ENCODE measurements around the gene NDRG2. TPM values are rescaled to one million over a fixed set of nuclear protein-coding genes. Genes with fewer than 3 reads are reported as not detected.
A peak's percentile ranks its signal among the peaks of the same experiment; 100 is the strongest.
"Not testable (repeated sequence)": the region's sequence is repeated elsewhere in the genome, so short reads cannot be mapped to it uniquely, and the experiment has no call there.

The NDRG2 gene
- total RNA-seq, 2 donors from 2014 or later: 136 to 171 TPM

- no peak overlapping the region for H3K9ac ChIP-seq (ENCODE audit: low read depth in 2 of 2, low read length in 2 of 2)
- intact Hi-C loops (cut with DNase I): no loop called here
- DNase-seq: no peak
- H3K27ac ChIP-seq: peak overlapping the region; percentile 85
- H3K4me3 ChIP-seq: peak overlapping the region; percentile 84
- no peak for TF ChIP-seq CTCF (IDR thresholded peaks at IDR 0.05)
- peaks cover 3% of the 10 kb centered on the region for H3K36me3 ChIP-seq
- no peaks in the 10 kb centered on the region for H3K27me3 ChIP-seq
- H3K9me3 ChIP-seq: no peaks in the 10 kb centered on the region
- peaks cover 17% of the 10 kb centered on the region for H3K4me1 ChIP-seq
These were observed 35.4 kb downstream of the NDRG2 start for GRCh38 chr14:20989471-20989786.

- peaks cover 17% of the 10 kb centered on the region for H3K4me1 ChIP-seq
These were observed 36.0 kb downstream of the NDRG2 start for GRCh38 chr14:20988717-20989470.

GRCh38 chr14:20986811-20987210, 38.0 kb downstream of the NDRG2 start:
- Histone ChIP-seq H3K4me3 (no peak overlapping the region), H3K9ac (ENCODE audit: low read depth in 2 of 2, low read length in 2 of 2) (no peak overlapping the region), H3K27ac (no peak overlapping the region), H3K27me3 (no peaks in the 10 kb centered on the region), H3K9me3 (no peaks in the 10 kb centered on the region), H3K36me3 (no peaks in the 10 kb centered on the region), H3K4me1 (peaks cover 16% of the 10 kb centered on the region)
- DNase-seq: no peak
- no peak for TF ChIP-seq CTCF (IDR thresholded peaks at IDR 0.05)
- intact Hi-C loops (cut with DNase I): no loop called here

More at GRCh38 chr14:20988717-20989470, 36.0 kb downstream of the NDRG2 start:
- DNase-seq: no peak
- no peak for TF ChIP-seq CTCF (IDR thresholded peaks at IDR 0.05)
- Histone ChIP-seq H3K36me3 (no peaks in the 10 kb centered on the region), H3K27me3 (no peaks in the 10 kb centered on the region), H3K4me3 (peak overlapping the region; percentile 84), H3K9ac (ENCODE audit: low read depth in 2 of 2, low read length in 2 of 2) (peak overlapping the region in 1 of 2 donors; percentile 35), H3K27ac (peak overlapping the region; percentile 85), H3K9me3 (no peaks in the 10 kb centered on the region)
- intact Hi-C loops (cut with DNase I): no loop called here

- H3K9ac ChIP-seq (ENCODE audit: low read depth in 2 of 2, low read length in 2 of 2); H3K36me3 ChIP-seq: not testable (repeated sequence)
These were observed 39.2 kb downstream of the NDRG2 start for GRCh38 chr14:20985650-20986049.

GRCh38 chr14:20982646-20983369, 42.1 kb downstream of the NDRG2 start:
- TF ChIP-seq CTCF (IDR thresholded peaks at IDR 0.05): no peak
- intact Hi-C loops (cut with DNase I): no loop called here
- no peak for DNase-seq
- Histone ChIP-seq H3K4me1 (no peaks in the 10 kb centered on the region), H3K9me3 (no peaks in the 10 kb centered on the region), H3K9ac (ENCODE audit: low read depth in 2 of 2, low read length in 2 of 2) (no peak overlapping the region), H3K36me3 (no peaks in the 10 kb centered on the region), H3K4me3 (no peak overlapping the region), H3K27me3 (no peaks in the 10 kb centered on the region), H3K27ac (no peak overlapping the region)

More at GRCh38 chr14:20985650-20986049, 39.2 kb downstream of the NDRG2 start:
- H3K4me1 ChIP-seq; H3K9me3 ChIP-seq; H3K27ac ChIP-seq; H3K27me3 ChIP-seq; intact Hi-C loops (cut with DNase I); H3K4me3 ChIP-seq; DNase-seq: not testable (repeated sequence)

GRCh38 chr14:20980906-20981305, 44.0 kb downstream of the NDRG2 start:
- H3K27me3 ChIP-seq: no peaks in the 10 kb centered on the region
- no peak overlapping the region for H3K9ac ChIP-seq (ENCODE audit: low read depth in 2 of 2, low read length in 2 of 2)
- no peak overlapping the region for H3K4me3 ChIP-seq
- no peak for DNase-seq
- H3K27ac ChIP-seq: no peak overlapping the region
- H3K9me3 ChIP-seq: no peaks in the 10 kb centered on the region
- intact Hi-C loops (cut with DNase I): no loop called here
- no peaks in the 10 kb centered on the region for H3K36me3 ChIP-seq
- TF ChIP-seq CTCF (IDR thresholded peaks at IDR 0.05): no peak
- no peaks in the 10 kb centered on the region for H3K4me1 ChIP-seq
